ENCODE data around the gene NOS1. TPM values are rescaled to one million over a fixed set of nuclear protein-coding genes. Genes with fewer than 3 reads are reported as not detected.

NOS1 gene
- total RNA-seq, 1 donor from 2014 or later: 0.21 TPM

- no peak overlapping the region for H3K27ac ChIP-seq
- intact Hi-C loops (cut with DNase I): no loop called here
- H3K4me3 ChIP-seq: no peak overlapping the region
- H3K4me1 ChIP-seq: no peaks in the 10 kb centered on the region
- no peaks in the 10 kb centered on the region for H3K36me3 ChIP-seq
- H3K9me3 ChIP-seq: no peaks in the 10 kb centered on the region
- H3K27me3 ChIP-seq: no peaks in the 10 kb centered on the region
- peak in 1 of 2 donors; percentile 72 for DNase-seq (ENCODE audit: low spot score in 2 of 2)
- peak; percentile 12 to 46 (median 36) for TF ChIP-seq CTCF (IDR thresholded peaks at IDR 0.05)
These were observed 124.9 kb downstream of the NOS1 start for GRCh38 chr12:117236456-117237001.

DNA sequence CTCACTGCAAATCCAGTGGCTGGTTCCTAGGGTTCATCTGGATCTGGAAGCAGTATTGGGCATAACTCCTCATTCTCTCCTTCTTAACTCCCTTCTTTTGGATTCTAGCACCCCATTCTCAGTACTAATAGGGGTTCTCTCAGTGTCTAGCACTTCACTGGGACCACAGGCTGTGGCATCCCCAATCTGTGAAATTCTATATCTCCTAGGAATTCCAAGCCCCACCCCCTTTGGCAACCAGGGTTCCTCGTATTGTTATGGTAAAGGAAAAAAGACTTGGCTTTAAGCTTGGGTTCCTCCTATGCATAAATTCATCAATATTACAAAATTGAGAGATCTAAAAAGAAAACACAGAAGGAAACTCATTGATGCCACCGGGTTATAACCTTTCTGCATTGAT is 126.2 kb downstream of the NOS1 start:
- no peak overlapping the region for H3K4me3 ChIP-seq
- no peak overlapping the region for H3K27ac ChIP-seq
- TF ChIP-seq CTCF (IDR thresholded peaks at IDR 0.05): no peak
- H3K36me3 ChIP-seq: no peaks in the 10 kb centered on the region
- DNase-seq (ENCODE audit: low spot score in 2 of 2): no peak
- H3K9me3 ChIP-seq: no peaks in the 10 kb centered on the region
- no peaks in the 10 kb centered on the region for H3K27me3 ChIP-seq
- intact Hi-C loops (cut with DNase I): no loop called here
- no peaks in the 10 kb centered on the region for H3K4me1 ChIP-seq

DNA sequence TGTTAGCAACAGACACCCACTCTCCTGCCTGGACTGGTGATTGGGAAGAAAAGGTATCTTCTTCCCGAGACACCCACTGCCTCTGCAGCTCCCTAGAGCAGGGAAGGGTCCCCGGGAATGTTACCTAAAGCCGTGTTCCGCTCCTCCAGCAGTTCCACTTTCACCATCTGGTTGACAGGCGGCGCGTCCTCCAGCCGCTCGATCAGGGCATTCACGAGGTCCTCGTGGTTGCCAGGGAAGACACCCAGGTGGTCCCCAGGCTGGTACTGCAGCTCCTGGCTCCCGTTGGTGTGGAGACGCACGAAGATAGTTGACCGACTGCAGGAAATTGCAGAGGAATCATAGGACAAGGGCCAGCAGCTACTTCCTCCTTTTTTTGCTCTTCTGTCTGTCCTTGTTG is 127.0 kb downstream of the NOS1 start:
- no peak for DNase-seq (ENCODE audit: low spot score in 2 of 2)
- no peaks in the 10 kb centered on the region for H3K4me1 ChIP-seq
- no peak for TF ChIP-seq CTCF (IDR thresholded peaks at IDR 0.05)
- H3K27ac ChIP-seq: no peak overlapping the region
- intact Hi-C loops (cut with DNase I): no loop called here
- H3K4me3 ChIP-seq: no peak overlapping the region
- H3K36me3 ChIP-seq: no peaks in the 10 kb centered on the region
- no peaks in the 10 kb centered on the region for H3K27me3 ChIP-seq
- no peaks in the 10 kb centered on the region for H3K9me3 ChIP-seq

- no peak for TF ChIP-seq CTCF (IDR thresholded peaks at IDR 0.05)
- no peaks in the 10 kb centered on the region for H3K4me1 ChIP-seq
- no peak overlapping the region for H3K27ac ChIP-seq
- no peaks in the 10 kb centered on the region for H3K9me3 ChIP-seq
- intact Hi-C loops (cut with DNase I): no loop called here
- DNase-seq (ENCODE audit: low spot score in 2 of 2): no peak
- no peak overlapping the region for H3K4me3 ChIP-seq
- no peaks in the 10 kb centered on the region for H3K27me3 ChIP-seq
- no peaks in the 10 kb centered on the region for H3K36me3 ChIP-seq
These were observed 129.7 kb downstream of the NOS1 start for GRCh38 chr12:117231750-117232149.

DNA sequence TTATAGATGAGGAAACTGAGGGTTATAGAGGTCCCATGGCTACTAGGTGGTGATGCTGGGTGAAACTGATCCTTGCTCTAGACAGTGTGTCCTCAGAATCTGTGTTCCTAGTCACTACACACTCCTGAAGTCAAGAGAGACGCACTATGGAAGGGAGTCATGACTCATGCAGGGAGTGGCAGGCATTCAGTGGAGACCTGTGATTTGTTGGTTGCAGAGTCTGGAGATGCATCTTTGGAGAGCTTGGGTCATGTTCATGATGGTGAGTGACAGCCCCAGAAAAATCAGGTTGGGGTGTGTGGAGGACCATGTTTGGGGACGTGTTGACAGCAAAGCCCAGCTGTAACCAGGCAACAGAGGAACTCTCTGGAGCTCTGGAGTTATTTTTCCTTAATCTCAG is 133.2 kb downstream of the NOS1 start:
- Histone ChIP-seq H3K4me3 (no peak overlapping the region), H3K27ac (no peak overlapping the region), H3K4me1 (no peaks in the 10 kb centered on the region), H3K36me3 (no peaks in the 10 kb centered on the region), H3K9me3 (no peaks in the 10 kb centered on the region), H3K27me3 (no peaks in the 10 kb centered on the region)
- intact Hi-C loops (cut with DNase I): no loop called here
- DNase-seq (ENCODE audit: low spot score in 2 of 2): no peak
- TF ChIP-seq CTCF (IDR thresholded peaks at IDR 0.05): no peak

Data from ascending aorta (tissue), 2 donors.